Adipose tissue (tissue), 3 donors: Measurements from ENCODE around the gene STX7. TPM values are rescaled to one million over a fixed set of nuclear protein-coding genes. Genes with fewer than 3 reads are reported as not detected.
"Not testable (repeated sequence)": the region's sequence is repeated elsewhere in the genome, so short reads cannot be mapped to it uniquely, and the experiment has no call there.

Source experiments
- H3K27ac ChIP-seq: one replicate; pipeline ENCODE4 v1.5.1; 2013; ENCODE audit warnings: low read depth, low read length
- WGBS, 3 donors: extraction: QIAGEN DNeasy Blood & Tissue Kit; methylation state at CpG; one replicate each; pipeline ENCODE4 v1.1.7; 2013; 5-methylcytosine and 5-hydroxymethylcytosine counted together
- polyA plus RNA-seq, 3 donors: library from polyadenylated mRNA; stranded (reverse); fragments of 200-250 nt; gene quantifications; one replicate each; pipeline ENCODE4 v1.2.3, GENCODE V29; 2013
- donor health status: healthy with polysubstance abuse.
- donor health status: Bipolar disorder and iron deficiency.
- donor health status: healthy.

The STX7 gene, protein sequence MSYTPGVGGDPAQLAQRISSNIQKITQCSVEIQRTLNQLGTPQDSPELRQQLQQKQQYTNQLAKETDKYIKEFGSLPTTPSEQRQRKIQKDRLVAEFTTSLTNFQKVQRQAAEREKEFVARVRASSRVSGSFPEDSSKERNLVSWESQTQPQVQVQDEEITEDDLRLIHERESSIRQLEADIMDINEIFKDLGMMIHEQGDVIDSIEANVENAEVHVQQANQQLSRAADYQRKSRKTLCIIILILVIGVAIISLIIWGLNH
- polyA plus RNA-seq = 10 to 100 TPM; 11.4 to 30.7 (median 23.3) TPM

DNA sequence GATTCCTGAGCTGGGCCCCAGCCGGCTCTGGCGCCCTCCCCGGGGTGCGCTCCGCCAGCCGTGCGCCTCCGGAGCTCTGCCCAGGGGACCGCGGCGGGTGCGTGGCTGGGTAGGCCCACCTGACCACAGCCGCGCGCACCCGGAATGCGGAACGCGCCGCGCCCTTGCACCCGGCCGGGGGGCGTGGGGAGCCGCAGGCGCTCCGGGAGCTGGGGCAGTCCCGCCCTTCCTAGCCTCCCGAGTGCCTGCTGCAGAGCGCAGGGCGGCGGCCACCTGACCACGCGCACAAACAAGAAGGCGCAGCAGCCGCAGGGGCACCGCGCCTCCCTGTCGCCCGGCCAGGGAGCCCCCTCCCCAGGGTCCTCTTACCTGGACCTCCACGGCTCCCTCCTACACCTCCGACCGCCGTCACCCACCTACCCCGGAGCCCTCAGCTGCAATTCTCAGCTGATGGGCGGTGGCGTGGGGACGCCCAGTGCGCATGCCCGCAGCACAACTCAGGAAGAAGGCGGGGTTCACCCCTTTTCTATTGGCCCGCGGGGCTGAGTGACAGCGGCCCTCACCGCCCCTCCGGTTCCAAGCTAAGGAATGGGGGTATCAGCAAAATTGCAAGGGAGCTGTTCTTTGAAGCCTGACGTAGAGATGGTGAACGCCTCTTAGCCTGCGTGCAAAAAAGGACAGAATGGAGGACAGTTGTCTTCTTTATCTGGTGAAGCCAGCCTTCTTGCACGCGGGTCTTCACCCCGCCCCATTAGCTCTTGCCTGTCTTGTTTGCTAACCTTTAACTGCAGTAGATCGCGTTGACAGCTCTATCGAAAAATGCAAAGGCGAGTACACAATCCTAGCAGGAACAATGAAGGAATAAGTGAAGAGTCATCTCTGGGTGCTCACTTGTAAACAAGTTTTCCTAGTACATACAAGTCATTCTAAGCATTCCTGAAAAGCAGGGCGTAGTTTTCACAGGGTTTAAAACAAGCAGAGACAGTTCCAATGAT, at the start of gene STX7:
Gene STX7, minus strand, starts transcription at position 479 of the 995 bp plus-strand sequence. CDS start 9,586 bp downstream, outside the sequence.
- H3K27ac ChIP-seq = no peak within 1 kb of the TSS
- 1% methylated on average over 51 to 67 of the region's 67 CpGs for WGBS, 3 donors

DNA sequence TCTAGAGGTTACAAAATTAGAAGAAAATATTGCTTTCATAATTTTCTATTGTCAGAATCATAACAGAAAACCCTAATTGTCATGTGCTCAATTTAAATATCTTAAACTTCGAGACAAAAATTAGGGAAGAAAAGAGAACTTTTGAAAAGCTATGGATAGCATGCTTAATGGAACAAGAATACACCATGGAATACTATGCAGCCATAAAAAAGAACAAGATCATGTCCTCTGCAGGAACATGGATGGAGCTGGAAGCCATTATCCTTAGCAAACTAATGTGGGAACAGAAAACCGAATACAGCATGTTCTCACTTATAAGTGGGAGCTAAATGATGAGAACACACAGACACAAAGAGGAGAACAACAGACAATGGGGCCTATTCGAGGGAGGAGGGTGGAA, 47.2 kb upstream of the STX7 start:
- not testable (repeated sequence) for H3K27ac ChIP-seq
- WGBS, 3 donors = 72 to 82% (median 77%) methylated on average over 3 of the region's 3 CpGs

DNA sequence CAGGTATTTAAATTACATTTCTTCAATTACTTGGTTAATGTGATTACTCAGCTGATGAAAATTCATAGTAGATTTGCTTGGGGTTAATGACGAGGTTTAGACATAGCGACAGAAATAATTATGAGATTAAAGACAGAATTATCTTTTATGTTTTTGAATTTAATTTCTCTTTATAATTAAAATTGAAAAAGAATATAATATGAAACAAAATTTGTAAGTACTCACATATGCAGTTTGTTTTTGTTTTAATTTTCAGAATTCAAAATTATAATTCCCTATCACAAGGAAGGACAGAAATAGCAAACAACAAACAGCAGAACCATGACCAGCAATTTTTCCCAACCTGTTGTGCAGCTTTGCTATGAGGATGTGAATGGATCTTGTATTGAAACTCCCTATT, 39.5 kb upstream of the STX7 start, which contains the start of gene TAAR8:
Gene TAAR8, plus strand, starts transcription at position 301 of the 400 bp plus-strand sequence. Its CDS starts 21 bp downstream, at position 322.
- WGBS, 3 donors = 92 to 95% (median 95%) methylated on average over 2 of the region's 2 CpGs
- H3K27ac ChIP-seq = no peak within 1 kb of the TSS

DNA sequence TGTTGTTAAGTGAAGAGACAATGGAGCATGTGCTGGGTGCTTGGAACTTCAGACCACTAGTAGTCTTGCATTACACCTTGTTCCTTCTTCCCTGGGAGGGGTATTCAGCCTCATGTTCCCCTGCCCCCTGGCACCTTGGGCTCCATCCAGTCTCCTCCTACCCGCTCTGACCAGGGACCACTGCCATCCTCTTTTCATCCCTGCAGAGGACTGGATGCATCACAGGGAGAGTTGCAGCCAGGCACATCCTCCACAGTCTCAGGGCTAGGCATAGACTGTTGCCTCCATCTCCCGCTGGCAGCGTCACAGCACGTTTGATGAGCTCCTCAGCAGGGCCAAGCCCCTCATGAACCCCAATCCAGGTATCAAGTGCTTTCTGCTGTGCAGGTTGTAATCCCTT, 38.3 kb upstream of the STX7 start:
- H3K27ac ChIP-seq = no peak overlapping the region
- 83 to 93% (median 86%) methylated on average over 4 of the region's 4 CpGs for WGBS, 3 donors

DNA sequence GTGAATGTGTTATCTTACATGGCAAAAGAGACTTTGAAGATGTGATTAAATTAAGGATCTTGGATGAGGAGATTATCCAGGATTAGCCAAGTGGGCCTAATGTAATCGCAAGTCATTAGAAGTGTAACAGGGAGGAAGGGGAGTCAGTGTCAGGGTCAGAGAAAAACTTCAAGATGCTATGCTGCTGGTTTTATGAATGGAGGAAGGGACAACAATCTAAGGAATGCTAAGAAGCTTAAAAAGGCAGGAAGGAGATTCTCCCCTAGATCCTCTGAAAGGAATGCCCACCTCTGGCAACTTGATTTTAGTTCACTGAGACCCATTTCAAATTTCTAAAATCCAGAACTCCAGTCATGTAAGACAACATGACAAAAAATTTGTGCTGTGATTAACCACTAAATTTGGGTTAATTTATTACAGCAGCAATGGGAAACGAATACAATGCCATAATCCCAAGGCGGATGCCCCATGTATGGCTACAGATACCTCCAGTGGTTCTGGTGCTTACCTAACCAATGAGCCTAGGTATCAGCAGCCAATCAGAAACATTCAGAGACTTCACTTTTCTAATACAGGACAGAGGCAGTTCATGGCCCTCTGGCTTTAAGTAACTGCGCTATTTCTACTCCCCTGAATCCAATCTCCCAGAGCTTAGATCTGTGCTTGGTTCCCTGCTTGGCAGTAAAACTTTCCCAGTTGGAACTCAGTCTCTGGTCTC, 36.0 kb upstream of the STX7 start:
- WGBS, 3 donors = 85 to 95% (median 90%) methylated on average over 4 of the region's 4 CpGs
- H3K27ac ChIP-seq = no peak overlapping the region

DNA sequence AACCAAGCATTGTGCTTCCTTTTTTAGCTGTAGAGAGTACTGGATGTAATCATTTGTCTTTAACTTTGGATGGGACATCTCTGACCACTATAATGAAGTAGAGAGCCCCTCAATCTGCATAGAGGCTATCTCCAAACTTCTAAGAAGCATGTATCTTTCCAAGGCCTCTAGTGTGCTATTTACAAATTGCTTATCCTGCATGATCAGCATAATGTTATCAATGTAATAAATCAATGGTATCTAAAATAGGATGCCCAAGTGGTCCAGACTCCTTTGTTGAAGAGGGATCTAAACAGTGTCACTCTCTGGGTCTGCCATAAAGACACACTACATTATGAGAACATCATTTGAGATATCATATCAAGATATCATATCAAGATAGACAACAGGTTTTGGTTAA, 31.9 kb upstream of the STX7 start:
- H3K27ac ChIP-seq = no peak overlapping the region

DNA sequence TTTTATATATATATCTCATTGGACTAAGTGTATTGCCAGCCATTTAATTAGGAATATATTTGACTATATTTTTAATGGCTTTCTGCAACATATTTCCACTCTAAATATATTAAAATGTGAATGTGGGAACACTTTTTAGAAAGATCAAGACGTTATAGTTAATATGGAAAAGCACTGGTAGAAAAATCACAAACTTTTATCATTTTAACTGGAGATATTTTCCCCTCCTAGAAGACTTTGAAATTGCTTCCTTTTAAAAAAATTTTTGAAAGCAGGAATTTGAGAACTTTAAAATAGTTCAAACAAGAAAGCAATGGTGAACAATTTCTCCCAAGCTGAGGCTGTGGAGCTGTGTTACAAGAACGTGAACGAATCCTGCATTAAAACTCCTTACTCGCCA, 25.1 kb upstream of the STX7 start, which contains the start of gene TAAR9:
Gene TAAR9, plus strand, starts transcription at position 301 of the 400 bp plus-strand sequence. Its CDS starts 13 bp downstream, at position 314.
- 79 to 86% (median 85%) methylated on average over 4 of the region's 4 CpGs for WGBS, 3 donors
- H3K27ac ChIP-seq = no peak within 1 kb of the TSS

DNA sequence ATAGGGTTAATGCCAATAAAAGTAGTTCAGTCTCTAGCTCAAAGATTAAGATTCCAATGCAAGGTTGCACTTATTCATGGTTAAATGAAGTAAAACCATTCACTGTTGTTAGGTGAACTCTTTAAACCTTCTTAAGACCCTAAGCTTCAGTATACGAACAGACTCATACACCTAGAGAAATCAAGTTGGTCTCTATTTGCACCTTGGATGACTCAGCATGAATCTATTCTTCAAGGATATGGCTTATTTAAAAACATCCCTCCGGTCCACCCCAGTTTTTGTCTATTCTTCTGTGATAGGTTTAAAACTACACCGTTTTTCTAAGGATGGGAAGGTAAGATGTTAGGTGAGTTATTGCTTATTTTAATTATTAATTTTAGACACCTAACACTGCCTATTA, 24.2 kb upstream of the STX7 start:
- WGBS, 3 donors = 80 to 90% (median 84%) methylated on average over 3 of the region's 3 CpGs
- H3K27ac ChIP-seq = no peak overlapping the region

DNA sequence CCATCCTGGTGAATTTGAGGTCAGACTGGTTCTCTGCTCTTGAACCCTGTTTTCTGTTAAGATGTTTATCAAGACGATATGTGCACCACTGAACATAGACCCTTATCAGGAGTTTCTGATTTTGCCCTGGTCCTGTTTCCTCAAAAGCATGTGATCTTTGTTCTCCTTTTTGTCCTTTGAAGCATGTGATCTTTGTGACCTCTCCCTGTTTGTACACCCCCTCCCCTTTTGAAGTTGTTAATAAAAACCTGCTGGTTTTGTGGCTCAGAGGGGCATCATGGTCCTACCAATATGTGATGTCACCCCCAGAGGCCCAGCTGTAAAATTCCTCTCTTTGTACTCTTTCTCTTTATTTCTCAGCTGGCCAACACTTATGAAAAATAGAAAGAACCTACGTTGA, 21.6 kb upstream of the STX7 start:
- H3K27ac ChIP-seq = not testable (repeated sequence)
- WGBS, 3 donors = 74 to 92% (median 84%) methylated on average over 2 of the region's 2 CpGs

DNA sequence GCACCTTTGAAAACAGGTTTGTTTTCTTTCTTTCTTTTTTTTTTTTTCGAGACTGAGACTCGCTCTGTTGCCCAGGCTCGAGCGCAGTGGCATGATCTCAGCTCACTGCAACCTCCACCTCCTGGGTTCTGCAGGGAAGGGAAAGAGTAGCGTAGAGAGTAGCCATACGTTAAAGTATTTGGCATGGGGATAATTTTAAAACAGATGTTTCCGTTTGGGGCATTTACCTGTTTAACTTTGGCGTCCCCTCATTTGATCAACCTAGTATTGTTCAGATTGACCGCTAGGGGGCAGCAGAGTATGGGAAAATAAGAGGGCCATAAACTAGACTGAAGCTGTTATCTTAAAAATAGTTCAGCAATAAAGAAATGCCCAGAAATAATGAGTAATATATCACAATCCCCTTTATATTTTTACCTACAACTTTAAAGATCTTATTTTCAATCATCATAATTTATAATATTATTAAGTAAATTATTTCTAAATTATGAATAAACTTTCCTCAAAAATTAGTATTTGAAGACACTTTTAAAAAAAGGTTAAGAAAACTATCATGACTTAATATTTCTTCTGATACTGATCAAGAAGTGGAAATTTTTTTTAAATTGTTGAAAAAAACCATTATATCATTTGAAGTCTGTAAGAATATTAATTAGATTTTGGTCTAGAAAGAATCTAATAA, 17.5 kb upstream of the STX7 start:
- no peak overlapping the region for H3K27ac ChIP-seq
- 7 to 18% (median 18%) methylated on average over 9 of the region's 9 CpGs for WGBS, 3 donors

DNA sequence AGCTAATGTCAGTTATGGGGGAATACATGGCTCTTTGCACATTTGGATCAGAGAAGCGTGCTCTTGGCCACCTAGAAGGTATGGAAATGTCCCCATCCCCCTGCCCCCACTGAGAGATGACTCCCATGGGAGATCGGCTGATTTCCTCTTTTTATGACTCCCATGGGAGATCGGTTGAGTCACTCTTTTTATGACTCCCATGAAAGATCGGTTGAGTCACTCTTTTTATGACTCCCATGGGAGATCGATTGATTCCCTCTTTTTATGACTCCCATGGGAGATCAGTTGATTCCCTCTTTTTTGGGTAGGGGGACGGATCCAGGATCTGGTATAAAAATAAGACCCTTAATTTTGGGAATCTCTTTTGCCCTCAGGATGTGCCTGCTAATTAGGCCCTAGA, 14.9 kb upstream of the STX7 start:
- no peak overlapping the region for H3K27ac ChIP-seq
- WGBS, 3 donors = 69 to 80% (median 79%) methylated on average over 6 of the region's 6 CpGs

DNA sequence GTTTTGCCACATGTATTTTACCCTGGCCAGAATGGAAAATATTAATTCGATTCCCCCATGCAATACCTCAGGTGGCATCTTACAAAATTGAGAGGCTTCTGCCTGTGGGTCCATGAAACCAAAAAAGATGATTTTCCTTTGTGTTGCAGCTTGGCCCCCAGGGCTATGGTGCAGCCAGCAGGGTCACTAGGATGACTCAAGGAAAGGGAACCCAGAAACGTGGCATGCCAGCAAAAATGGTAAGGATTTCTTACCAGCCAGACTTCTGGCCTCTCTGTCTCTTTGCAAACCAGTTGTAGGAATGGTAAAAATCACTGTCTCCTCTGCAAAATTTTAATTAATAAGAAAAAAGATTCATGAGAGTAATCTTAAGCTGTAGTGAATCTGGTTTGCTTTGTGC, 13.5 kb upstream of the STX7 start:
- no peak overlapping the region for H3K27ac ChIP-seq
- 65 to 70% (median 70%) methylated on average over 2 of the region's 2 CpGs for WGBS, 3 donors

DNA sequence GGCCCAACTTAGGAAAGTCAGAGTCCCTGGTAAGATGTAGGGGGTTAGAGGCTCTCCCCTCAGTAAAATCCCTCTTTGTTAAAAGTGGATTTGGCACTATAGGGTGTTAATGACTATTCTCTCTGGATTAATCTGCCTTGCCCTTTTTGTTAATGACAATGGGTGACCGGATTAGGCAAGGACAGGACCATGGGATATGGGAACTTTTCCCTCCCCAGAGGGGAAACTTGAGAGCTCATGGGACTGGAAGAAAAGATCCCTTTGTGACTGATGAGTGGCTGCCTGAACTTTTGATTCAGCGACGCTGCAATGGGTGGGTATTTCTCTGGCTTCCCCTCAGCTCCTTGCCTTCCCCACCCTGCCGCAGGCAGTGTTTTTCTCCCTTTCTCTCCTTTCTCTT, 12.9 kb upstream of the STX7 start:
- no peak overlapping the region for H3K27ac ChIP-seq
- 82 to 89% (median 87%) methylated on average over 4 of the region's 4 CpGs for WGBS, 3 donors

DNA sequence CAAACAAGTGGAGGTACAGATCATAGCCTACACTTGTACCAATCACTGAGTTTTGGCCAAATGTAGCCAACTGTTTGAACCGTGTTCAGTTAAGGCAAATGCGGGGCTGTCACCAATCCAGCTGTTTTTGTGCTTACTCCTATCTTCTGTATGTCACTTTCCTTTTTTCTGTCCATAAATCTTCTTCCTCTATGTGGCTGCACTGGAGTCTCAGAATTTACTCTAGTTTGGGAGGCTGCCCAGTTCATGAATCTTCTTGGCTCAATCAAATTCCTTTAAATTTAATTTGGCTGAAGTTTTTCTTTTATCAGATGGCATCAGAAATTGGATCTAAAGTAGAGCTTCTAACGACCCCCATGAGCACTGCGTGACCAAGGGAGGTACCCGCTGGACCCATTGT, 11.7 kb upstream of the STX7 start:
- no peak overlapping the region for H3K27ac ChIP-seq
- WGBS, 3 donors = 80 to 90% (median 88%) methylated on average over 5 of the region's 5 CpGs

DNA sequence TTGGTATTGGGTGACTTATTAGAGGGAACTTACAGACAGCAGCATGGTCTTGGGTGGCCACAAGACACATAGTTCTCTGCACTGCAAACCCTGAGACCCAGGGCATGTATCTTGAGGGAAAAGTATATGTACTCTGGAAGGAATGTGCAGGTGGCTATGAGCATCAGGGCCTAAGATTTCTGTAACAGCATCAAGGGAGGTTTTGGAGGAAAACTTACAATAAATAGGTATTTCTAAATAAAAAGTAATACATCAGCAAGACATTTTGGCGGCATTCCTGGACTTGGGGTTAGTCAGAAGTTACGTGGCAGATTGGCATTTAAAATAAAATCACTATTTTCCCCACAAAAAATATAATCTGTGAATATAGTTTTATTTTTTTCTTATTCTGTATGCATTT, 8.0 kb upstream of the STX7 start:
- H3K27ac ChIP-seq = no peak overlapping the region
- WGBS, 3 donors = 46 to 61% (median 47%) methylated on average over 2 of the region's 2 CpGs

DNA sequence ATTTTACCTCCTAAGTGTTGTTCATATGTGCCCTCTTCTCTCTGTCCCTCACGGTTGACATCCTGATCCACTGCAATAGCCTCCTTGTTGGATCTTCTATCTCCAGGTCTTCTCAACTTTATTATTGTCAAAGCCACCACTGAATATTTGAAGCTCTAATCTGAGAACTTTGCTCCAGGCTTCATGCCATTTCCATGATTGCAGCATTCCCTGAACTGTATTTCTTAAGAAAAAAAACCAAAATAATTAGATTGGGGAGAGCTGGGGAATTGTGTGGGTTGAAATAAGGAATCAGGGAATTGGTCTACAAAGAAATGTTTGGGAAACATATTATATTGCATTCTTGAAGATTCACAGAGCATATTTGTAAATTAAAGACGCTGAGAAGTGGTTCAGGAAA, 2.5 kb upstream of the STX7 start:
- 50 to 77% (median 77%) methylated on average over 2 of the region's 2 CpGs for WGBS, 3 donors
- H3K27ac ChIP-seq = no peak overlapping the region

DNA sequence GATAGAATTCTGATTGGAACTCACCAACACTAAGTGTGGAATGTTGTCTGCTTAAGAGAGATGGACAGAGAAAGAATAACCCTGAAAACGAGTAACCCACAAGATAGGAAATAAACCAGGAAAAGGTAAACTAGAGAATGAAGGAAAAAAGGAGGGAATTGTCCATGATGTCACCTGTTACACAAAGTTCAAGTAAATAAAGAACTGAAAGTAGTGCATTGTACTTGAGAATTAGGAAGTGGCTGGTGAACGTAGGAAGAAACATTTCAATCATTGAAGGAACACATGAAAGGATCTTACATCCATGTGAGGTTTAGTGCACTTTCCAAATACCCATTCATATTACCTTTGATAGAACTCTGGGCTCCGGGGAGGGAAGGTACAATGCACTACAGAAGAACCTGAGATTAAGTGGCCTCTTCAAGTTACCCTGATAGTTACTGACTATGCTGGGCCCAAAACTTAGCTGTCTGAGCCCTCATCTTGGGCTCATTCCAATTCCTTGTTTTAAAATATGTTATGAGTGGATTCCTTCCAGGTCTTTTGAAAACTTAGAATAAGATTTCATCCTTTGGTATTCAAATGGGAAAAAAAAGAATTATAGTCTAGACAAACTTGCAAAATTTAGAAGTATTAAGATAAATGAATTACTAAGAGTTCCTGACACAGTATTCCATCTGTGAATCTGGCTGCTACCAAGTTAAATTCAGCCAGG, 1.1 kb upstream of the STX7 start:
- 32 to 40% (median 35%) methylated on average over 3 of the region's 3 CpGs for WGBS, 3 donors
- no peak overlapping the region for H3K27ac ChIP-seq

DNA sequence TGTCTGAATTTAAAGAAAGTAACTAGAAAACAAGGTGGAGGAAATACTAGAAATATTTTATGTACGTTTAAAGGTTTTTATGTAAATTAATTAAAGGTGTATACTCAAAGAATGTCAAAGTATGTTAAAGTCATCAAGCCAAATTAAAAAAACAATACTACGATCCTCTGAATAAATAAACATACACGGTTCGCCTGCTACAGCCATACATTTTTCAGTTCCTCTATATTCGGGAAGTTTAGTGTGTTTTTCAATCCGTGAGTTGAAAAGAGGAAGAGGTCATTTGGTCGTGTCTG, 626 bp downstream of the STX7 start:
- WGBS, 3 donors = 0 to 1% (median 0%) methylated on average over 7 of the region's 7 CpGs
- H3K27ac ChIP-seq = no peak overlapping the region
